SJSA1 (cell line): ENCODE measurements around the gene ABAT. TPM values are rescaled to one million over a fixed set of nuclear protein-coding genes. Genes with fewer than 3 reads are reported as not detected.
A peak's percentile ranks its signal among the peaks of the same experiment; 100 is the strongest.

Experiments used
- DNase-seq, 2 experiments: peaks; one replicate each; pipeline ENCODE4 v3.0.0-alpha.2; 2015 to 2020; ENCODE audit warnings: low spot score in 2 of 2, low read depth in 1 of 2
- H3K27ac ChIP-seq: fragments of 250-450 bp; sonication (Bioruptor Pico); 2 replicates; pipeline ENCODE4 v1.5.1; 2020; ENCODE audit warnings: mild to moderate bottlenecking, moderate library complexity
- H3K27me3 ChIP-seq: fragments of 250-450 bp; sonication (Bioruptor Pico); replicated peaks from 2 replicates; pipeline ENCODE4 v1.5.1; 2020; ENCODE audit warnings: mild to moderate bottlenecking, moderate library complexity
- H3K36me3 ChIP-seq: fragments of 250-450 bp; sonication (Bioruptor Pico); 2 replicates; pipeline ENCODE4 v1.5.1; 2020; ENCODE audit warnings: mild to moderate bottlenecking
- H3K4me1 ChIP-seq: fragments of 250-450 bp; sonication (Bioruptor Pico); replicated peaks from 2 replicates; pipeline ENCODE4 v1.6.1; 2021; ENCODE audit warnings: mild to moderate bottlenecking
- H3K4me3 ChIP-seq: fragments of 250-450 bp; sonication (Bioruptor Pico); 2 replicates; pipeline ENCODE4 v1.5.1; 2020; ENCODE audit warnings: mild to moderate bottlenecking
- H3K9me3 ChIP-seq: fragments of 250-450 bp; sonication (Bioruptor Pico); replicated peaks from 2 replicates; pipeline ENCODE4 v1.5.1; 2020; ENCODE audit warnings: mild to moderate bottlenecking
- total RNA-seq: library from RNA; depleted of rRNA; stranded (reverse); fragments of >200 nt; shearing (Covaris generic); gene quantifications from 2 replicates; pipeline ENCODE4 v1.2.3, GENCODE V29; 2014

ABAT gene
- total RNA-seq, 1 experiment from 2014 or later, result 4.4 TPM

DNA sequence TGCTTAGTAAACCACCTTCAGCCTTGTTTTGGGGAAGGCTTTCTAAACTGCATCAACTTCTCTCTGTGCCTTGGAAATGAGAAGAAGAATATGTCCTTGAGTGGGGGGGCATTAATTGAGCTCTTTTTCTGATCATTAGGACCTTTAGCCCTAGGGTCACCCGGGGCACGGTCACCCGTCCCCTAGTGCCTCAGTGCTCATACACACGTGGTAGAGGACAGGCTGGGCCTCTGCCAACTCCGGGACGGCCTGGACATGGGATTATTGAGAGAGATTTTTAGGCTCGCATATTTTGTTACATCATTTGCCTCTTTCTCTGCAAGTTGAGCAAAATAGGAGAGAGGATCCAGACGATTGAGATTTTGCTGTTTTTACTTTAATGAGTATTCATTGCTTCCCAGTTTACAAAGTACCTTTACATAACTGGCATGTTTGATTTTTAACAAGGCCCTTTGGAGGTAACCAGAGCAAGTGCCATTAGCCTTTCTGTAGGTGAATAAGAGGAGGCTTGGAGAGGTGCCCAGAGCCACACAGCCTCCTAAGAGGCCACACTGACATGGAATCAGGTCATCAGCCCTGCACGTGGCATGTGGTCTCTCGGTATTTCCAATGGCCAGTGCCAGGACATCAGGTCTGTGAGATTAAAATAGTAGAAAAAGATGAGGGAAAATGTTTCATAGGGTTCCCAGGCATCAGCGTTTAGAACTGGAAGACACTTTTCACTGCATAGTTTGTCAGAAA lies 134.4 kb downstream of the ABAT start:
- H3K27me3 ChIP-seq, result no peaks in the 10 kb centered on the region
- H3K4me1 ChIP-seq, result no peaks in the 10 kb centered on the region
- no peak overlapping the region for H3K4me3 ChIP-seq
- H3K27ac ChIP-seq, result no peak overlapping the region
- peaks cover 98% of the 10 kb centered on the region for H3K36me3 ChIP-seq
- no peak for DNase-seq
- H3K9me3 ChIP-seq, result no peaks in the 10 kb centered on the region

DNA sequence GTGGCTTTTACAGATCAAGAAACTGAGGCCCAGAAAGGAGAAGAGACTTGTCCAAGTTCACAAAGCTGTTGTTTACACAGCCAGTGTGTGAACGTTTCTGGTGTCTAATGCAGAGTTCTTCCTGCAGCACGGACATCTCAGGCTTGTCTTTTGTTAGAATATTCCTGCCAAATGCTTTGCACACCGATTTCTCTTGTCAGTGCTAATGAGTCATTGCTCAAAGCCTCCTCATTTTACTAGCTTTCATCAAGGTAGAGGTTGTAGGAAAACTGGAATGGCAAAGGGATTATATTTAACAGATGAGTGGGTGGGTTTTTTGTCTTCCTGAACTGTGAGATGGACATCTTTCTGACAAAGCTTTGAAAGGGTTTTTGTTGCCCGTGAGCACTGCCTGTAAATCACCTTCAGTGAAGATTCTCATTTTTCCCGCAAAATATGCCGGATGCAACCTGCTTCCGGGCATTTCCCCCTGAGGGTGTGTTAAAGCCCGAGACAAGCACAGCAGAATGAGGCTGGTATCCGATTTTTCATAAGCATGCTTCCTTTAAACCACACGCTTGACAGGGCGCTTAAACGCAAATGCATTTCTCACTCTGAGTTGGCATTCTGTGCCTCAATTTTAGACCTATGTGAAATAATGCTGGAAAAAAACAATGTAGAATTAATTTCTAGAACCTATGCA lies 137.9 kb downstream of the ABAT start:
- H3K4me3 ChIP-seq, result no peak overlapping the region
- no peak overlapping the region for H3K27ac ChIP-seq
- H3K4me1 ChIP-seq, result no peaks in the 10 kb centered on the region
- H3K27me3 ChIP-seq, result no peaks in the 10 kb centered on the region
- no peak for DNase-seq
- H3K36me3 ChIP-seq, result peaks cover 100% of the 10 kb centered on the region
- no peaks in the 10 kb centered on the region for H3K9me3 ChIP-seq

DNA sequence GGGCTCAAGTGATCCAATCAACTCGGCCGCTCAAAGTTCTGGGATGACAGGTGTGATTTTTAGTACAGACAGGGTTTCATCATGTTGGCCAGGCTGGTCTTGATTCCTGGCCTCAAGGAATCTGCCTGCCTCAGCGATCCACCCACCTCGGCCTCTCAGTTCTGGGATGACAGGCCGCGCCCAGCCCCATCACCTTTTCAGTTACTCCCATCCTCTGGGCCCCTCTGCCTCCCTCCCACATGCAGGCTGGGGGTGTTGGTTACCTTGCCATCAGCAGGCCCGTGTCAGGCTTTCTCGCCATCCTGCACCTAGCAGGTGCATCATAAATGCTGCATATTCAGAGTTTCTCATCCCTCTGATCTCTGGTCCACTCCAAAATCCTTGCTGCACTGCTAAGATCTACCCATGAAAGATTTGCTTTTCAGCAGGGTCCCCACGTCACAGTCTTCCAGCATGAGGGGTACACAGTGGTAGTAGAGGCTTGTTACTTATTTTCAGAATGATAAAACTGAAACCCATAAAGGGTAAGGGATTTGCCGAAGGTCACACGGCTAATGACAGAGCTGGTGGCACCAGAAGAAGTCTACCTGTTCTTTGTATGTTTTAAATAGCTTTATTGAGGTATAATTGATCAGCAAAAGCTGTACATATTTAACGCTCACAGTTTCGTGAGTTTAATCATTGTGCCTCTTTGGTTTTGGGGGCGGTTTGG lies 139.8 kb downstream of the ABAT start:
- Histone ChIP-seq H3K4me1 (no peaks in the 10 kb centered on the region), H3K4me3 (no peak overlapping the region), H3K27me3 (no peaks in the 10 kb centered on the region), H3K27ac (no peak overlapping the region), H3K9me3 (no peaks in the 10 kb centered on the region), H3K36me3 (peaks cover 100% of the 10 kb centered on the region)
- DNase-seq, result no peak

DNA sequence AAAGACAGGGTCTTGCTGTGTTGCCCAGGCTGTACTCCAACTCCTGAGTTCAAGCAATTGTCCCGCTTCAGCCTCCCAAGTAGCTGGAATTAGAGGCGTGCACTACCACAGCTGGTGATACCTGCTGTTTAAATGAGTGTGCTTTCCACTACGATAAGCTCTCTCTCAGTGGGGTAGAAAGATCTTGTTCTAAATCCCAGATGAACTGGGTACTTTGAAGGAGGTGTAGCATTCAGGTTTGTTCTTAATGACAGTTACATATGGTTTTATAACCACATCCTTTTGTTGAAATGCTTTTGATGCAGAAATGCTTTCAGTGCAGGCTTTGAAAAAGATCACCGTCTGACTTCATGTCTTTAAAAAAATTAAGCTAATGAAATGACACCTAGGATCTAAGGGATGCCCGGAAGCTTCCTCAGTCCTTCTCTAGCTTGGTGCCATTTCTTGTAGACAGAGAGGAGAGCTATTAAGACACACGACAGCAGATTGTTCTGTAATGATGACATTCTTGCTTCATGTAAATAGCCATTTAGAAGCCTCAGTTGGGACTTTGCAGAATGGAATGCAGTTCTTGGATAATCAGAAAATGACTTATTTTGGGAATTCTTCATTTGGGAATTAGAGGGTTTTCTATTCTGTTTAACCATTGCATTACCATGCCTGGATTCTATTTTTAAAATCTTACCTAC lies 142.7 kb downstream of the ABAT start:
- Histone ChIP-seq H3K4me3 (no peak overlapping the region), H3K27ac (no peak overlapping the region), H3K27me3 (no peaks in the 10 kb centered on the region), H3K4me1 (no peaks in the 10 kb centered on the region), H3K36me3 (peaks cover 98% of the 10 kb centered on the region), H3K9me3 (no peaks in the 10 kb centered on the region)
- DNase-seq, result no peak

DNA sequence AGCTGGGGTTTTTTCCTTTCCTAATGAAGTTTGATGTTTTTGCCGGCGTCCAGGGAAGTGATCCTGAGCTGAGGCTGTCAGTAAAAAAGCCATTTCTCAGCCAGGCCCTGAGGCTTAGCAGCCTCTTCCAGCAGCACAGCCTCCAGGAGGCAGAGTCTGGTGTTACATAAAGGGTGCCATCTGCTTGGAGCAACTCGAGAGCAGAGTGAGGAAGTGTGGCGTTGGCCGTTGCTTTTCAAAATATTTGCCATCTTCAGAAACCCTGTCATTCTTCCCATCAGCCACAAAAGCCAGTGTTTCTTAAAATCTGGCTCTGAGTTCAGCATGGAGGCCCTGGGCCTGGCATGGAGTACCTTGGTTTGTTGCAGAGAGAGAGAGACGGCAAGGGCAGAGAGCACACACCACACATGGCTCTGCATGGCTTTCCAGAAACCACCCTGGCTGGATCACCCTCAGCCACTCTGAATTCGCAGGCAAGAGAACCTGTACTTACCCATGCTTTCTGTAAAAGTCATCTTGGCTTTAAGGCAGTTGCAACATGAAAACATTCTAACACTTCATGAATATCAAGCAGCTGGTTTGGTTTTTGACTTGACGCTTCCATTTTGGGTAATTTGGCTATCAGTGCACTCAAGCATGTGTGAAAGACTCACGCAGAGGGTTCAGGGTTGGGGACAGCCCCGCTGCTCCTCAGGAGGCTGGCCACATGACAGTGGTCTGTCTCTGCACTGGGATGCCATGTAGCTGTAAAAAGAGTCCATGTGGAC lies 144.3 kb downstream of the ABAT start:
- no peaks in the 10 kb centered on the region for H3K9me3 ChIP-seq
- H3K4me1 ChIP-seq, result no peaks in the 10 kb centered on the region
- DNase-seq, result no peak
- H3K4me3 ChIP-seq, result no peak overlapping the region
- no peaks in the 10 kb centered on the region for H3K27me3 ChIP-seq
- H3K36me3 ChIP-seq, result peaks cover 95% of the 10 kb centered on the region
- no peak overlapping the region for H3K27ac ChIP-seq

DNA sequence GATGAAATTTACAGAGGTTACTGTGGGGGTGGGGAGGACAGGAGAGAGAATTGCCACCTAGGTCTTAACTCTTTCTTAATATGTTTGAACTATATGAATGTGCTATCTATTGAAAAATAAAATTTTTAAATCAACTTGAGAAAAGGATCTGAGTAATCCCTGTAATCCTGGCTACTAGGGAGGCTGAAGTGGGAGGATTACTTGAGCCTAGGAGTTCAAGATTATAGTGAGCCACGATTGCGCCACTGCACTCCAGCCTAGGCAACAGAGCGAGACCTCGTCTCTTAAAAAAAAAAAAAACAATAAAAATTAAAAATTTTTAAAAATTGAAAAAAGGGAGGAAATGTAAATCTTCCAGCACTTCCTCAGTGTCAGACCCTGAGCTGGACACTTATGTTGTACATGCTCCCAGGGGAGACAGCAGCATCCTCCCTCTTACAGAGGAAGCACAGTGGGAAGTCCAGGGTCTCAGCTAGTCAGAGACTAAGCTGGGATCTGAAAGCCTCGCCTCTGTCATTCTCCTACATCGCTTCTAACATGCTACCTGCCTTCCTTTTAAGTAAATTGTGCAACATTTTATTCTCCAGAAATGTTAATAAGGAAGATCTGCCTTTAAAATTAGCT lies 145.1 kb downstream of the ABAT start:
- no peak for DNase-seq
- H3K9me3 ChIP-seq, result no peaks in the 10 kb centered on the region
- no peaks in the 10 kb centered on the region for H3K4me1 ChIP-seq
- peaks cover 95% of the 10 kb centered on the region for H3K36me3 ChIP-seq
- no peak overlapping the region for H3K27ac ChIP-seq
- H3K27me3 ChIP-seq, result no peaks in the 10 kb centered on the region
- H3K4me3 ChIP-seq, result no peak overlapping the region

DNA sequence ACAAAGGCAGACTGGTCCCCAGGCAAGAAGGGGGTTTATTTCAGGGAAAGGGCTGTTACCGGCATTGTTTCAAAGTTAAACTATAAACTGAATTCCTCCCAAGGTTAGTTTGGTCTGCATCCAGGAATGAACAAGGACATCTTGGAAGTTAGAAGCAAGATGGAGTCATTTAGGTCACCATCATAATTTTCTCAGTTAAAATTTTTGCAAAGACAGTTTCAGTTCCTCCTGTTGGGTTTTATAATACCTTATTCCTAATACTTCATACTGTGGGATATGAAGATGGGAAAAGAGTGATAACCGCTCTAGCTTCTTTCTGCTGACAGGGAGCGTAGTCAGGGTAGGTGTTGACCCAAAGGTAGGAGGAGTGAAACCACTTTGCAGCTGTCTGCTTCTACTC lies 148.0 kb downstream of the ABAT start:
- Histone ChIP-seq H3K9me3 (no peaks in the 10 kb centered on the region), H3K36me3 (peaks cover 83% of the 10 kb centered on the region), H3K4me3 (no peak overlapping the region), H3K27ac (no peak overlapping the region), H3K27me3 (no peaks in the 10 kb centered on the region), H3K4me1 (no peaks in the 10 kb centered on the region)
- DNase-seq, result no peak

DNA sequence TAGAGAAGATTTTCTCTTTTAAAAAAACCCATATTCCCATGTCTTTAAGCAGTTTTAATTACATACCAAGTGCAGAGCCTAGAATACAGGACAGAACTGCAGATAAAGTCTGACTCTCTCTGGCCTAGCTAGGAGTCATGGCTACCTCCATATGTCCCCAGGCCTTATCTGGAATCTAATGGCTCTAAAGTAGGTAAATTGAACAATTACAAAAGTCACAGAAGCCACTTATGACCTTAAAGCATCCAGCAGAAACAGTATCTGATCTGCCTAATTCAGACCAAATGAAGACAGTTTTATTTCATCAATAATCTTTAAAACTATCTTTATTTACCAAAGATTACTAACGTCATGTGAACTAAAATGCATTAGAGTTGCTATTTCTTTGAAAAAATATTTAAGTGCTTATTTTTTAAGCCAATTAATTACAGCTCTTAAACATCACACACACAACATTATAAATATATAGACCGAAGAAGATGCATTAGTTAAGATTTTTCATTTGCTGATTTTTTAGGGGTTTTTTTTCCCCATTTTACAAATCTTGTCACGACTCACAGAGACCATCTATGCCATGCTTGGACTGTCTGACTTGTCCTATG lies 152.0 kb downstream of the ABAT start:
- Histone ChIP-seq H3K4me3 (no peak overlapping the region), H3K36me3 (peaks cover 80% of the 10 kb centered on the region), H3K27ac (no peak overlapping the region), H3K4me1 (no peaks in the 10 kb centered on the region), H3K9me3 (no peaks in the 10 kb centered on the region), H3K27me3 (no peaks in the 10 kb centered on the region)
- no peak for DNase-seq

DNA sequence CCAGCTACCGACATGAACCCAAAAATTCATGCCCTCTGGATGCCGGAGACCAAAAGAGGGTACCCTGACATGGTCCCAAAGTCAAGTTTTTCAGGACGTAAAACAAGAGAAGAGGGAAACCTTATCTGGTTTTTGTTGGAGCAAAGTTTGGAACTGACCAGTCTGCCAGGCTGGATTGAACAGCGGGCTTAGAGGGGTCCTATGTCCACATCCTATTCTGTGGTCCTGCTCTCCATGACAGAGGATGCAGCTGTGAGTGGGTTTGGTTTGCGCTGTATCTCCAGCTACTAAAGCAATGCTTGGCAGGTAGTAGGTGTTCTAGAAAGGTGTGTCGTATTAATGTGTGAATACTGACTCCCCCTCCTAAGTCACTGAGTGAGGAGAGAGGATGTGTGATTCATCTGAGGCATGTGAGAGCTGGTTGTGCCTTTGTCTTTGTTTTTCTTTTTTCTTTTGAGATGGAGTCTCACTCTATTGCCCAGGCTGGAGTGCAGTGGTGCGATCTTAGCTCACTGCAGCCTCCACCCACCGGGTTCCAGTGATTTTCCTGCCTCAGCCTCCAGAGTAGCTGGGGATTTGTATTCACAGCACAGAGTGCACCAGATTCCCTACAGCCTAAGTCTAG lies 154.2 kb downstream of the ABAT start:
- peaks cover 76% of the 10 kb centered on the region for H3K36me3 ChIP-seq
- H3K27me3 ChIP-seq, result no peaks in the 10 kb centered on the region
- peak in 1 of 2 experiments; percentile 10 for DNase-seq
- no peaks in the 10 kb centered on the region for H3K4me1 ChIP-seq
- H3K27ac ChIP-seq, result no peak overlapping the region
- H3K9me3 ChIP-seq, result no peaks in the 10 kb centered on the region
- no peak overlapping the region for H3K4me3 ChIP-seq

DNA sequence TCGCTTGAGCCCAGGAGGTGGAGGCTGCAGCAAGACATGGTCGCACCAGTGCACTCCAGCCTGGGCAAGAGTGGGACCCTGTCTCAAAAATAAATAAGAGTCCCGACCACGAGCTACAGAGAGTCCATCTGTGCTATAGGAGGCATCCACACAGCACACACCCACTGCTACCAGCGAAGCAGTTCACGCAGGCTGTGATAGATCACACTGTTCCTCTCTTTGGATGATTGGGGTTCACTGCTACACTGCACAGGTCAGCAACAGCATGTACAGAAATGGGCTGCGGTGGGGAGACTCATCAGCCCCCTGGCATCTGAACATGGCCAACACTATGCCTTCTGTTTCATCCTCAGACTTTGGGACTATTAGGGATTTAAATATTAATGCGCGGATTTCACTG lies 157.0 kb downstream of the ABAT start:
- DNase-seq, result no peak
- Histone ChIP-seq H3K4me1 (no peaks in the 10 kb centered on the region), H3K36me3 (peaks cover 54% of the 10 kb centered on the region), H3K9me3 (no peaks in the 10 kb centered on the region), H3K27me3 (no peaks in the 10 kb centered on the region), H3K27ac (no peak overlapping the region), H3K4me3 (no peak overlapping the region)

DNA sequence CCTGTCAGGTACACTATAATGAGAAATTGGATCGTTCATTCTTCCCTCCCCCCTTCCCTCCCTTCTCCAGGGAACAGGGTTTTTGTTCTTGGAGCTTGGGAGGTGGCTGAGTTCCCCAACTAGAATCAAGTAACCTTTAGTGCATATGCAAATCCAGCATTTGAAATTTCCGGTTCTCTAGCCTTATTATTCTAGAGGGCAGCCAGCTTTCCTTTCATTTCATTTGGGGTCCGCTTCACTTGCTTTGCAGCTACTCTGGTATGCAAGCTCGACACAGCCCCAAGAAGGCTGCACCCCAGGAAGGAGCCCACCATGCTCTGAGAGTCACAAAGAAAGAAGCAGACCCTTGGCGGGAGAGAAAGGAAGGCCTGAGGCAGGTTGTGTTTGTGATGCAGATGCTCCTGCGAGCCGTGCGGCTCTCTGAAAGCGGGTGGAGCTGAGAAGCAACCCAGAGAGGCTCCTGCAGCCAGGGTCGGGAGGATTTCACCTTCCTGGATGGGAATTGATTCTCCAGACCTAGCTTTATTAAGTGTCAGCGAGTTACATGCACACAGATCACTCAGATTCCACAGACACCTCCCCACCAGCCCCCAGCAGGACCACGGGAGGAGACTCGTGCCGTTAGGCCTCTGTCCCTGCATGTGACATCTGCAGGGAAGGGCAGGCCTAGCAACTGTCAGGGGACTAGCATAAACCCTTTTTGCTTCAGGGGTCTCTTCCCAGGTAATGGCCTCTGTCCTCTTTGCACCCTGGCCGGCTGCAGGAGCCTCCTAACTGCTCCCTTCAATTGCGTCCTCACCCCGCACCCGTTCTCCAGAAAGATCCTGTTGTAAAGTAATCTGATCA lies 157.7 kb downstream of the ABAT start:
- Histone ChIP-seq H3K4me1 (no peaks in the 10 kb centered on the region), H3K9me3 (no peaks in the 10 kb centered on the region), H3K4me3 (no peak overlapping the region), H3K36me3 (peaks cover 49% of the 10 kb centered on the region), H3K27ac (no peak overlapping the region), H3K27me3 (no peaks in the 10 kb centered on the region)
- DNase-seq, result no peak

DNA sequence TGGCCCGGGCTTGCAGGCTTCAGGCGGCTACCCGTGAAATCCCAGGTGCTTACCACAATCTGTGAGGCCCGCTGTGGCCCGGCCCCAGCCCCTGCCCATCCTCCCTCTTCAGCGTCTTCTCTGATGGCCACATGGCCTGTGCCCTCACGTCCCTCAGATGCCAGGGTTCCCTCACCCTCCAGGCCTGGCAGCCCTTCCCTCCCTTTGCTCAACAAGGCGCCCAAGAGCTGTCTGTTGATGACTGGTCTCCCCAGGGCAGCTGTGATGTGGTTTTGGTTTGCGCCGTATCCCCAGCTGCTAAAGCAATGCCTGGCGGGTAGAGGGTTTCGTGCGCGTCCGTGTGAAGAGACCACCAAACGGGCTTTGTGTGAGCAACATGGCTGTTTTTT lies 158.3 kb downstream of the ABAT start:
- Histone ChIP-seq H3K4me3 (no peak overlapping the region), H3K27ac (no peak overlapping the region), H3K9me3 (no peaks in the 10 kb centered on the region), H3K36me3 (peaks cover 49% of the 10 kb centered on the region), H3K27me3 (no peaks in the 10 kb centered on the region), H3K4me1 (no peaks in the 10 kb centered on the region)
- DNase-seq, result no peak
